Measurements from ENCODE around the gene STOX2.

DNA sequence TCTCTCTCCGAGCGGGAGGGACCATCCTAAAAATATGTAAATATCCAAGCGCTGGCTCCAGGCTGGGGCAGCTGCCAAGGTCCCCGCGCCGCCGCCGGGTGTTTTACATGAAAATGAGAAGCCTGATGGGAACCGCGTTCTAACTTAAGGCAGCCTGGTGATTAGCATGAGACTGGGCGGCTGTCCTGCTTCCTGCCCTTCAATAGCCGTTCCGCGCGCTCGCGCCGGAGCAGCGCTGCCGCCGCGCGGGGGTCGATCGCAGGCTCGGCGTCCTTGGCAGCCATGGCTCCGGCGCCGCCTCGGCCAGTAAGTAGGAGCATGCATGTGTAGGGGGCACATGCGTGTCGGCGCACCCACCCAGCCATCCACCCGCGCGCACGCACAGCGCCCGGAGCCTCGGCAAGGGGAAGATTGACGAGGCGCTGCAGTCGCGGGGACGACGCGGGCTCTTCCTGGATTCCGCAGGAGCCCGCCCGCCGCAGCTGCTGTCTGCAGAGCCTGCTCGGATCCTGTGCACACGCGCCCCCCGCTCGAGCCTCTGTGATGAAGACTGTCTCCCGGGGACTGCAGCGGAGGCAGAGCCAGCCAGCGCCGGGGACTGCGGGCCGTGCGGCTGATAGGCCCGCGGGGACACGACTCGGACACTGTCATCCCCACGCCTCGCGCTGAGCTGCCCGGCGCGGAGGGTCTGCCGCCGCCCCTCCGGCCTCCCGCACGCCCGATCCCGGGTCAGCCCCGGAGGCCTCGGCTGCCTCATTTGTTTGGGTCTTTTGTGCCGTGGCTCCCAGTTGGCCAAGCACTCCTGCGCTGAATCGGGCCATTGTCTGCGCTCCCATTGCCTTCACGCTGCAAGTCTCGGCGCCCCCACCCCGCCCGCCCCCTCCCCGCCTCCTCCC is 734 bp downstream of the STOX2 start:
- TF ChIP-seq CTCF (IDR thresholded peaks at IDR 0.05) (no peak), POLR2AphosphoS5 (IDR thresholded peaks at IDR 0.05) (no peak)
